C4-2B (cell line): ENCODE results near the gene PARVG.

Experiments used
- CTCF ChIP-seq: fragments of 450-650 bp; conservative IDR thresholded peaks from 2 replicates; pipeline ENCODE4 v1.5.1; 2017; ENCODE audit warnings: mild to moderate bottlenecking
- ZFX ChIP-seq: fragments of 450-650 bp; IDR thresholded peaks from 2 replicates; pipeline ENCODE4 v1.6.1; 2017

- TF ChIP-seq CTCF (no peak), ZFX (no peak)
Observed at GRCh38 chr22:44237290-44237689, 56.6 kb downstream of the PARVG start.
